ENCODE measurements around the gene HPN.
"Not testable (repeated sequence)": the region's sequence is repeated elsewhere in the genome, so short reads cannot be mapped to it uniquely, and the experiment has no call there.

HPN gene

GRCh38 chr19:35094656-35095055 is 53.1 kb downstream of the HPN start:
- FAIRE-seq = no peak
- DNase-seq (ENCODE audit: extremely low spot score, insufficient read length, low read depth) = no peak

GRCh38 chr19:35095667-35096368 is 54.3 kb downstream of the HPN start:
- FAIRE-seq (no peak), DNase-seq (ENCODE audit: extremely low spot score, insufficient read length, low read depth) (no peak)

- no peak for FAIRE-seq
- DNase-seq (ENCODE audit: extremely low spot score, insufficient read length, low read depth) = no peak
Measured at GRCh38 chr19:35098413-35099049, 57.0 kb downstream of the HPN start.

GRCh38 chr19:35099155-35099896 is 57.8 kb downstream of the HPN start:
- FAIRE-seq (no peak), DNase-seq (ENCODE audit: extremely low spot score, insufficient read length, low read depth) (no peak)

- no peak for DNase-seq (ENCODE audit: extremely low spot score, insufficient read length, low read depth)
Measured at GRCh38 chr19:35099897-35100275, 58.4 kb downstream of the HPN start.

GRCh38 chr19:35100588-35101533 is 59.3 kb downstream of the HPN start:
- no peak for DNase-seq (ENCODE audit: extremely low spot score, insufficient read length, low read depth)
- FAIRE-seq = no peak

More at GRCh38 chr19:35099897-35100275, 58.4 kb downstream of the HPN start:
- FAIRE-seq = no peak

- DNase-seq (ENCODE audit: extremely low spot score, insufficient read length, low read depth); FAIRE-seq: not testable (repeated sequence)
Measured at GRCh38 chr19:35101949-35102348, 60.4 kb downstream of the HPN start.

GRCh38 chr19:35103614-35104013 is 62.1 kb downstream of the HPN start:
- FAIRE-seq; DNase-seq (ENCODE audit: extremely low spot score, insufficient read length, low read depth): not testable (repeated sequence)

- FAIRE-seq = no peak
Measured at GRCh38 chr19:35104361-35104760, 62.8 kb downstream of the HPN start.

GRCh38 chr19:35105047-35105410 is 63.5 kb downstream of the HPN start:
- DNase-seq (ENCODE audit: extremely low spot score, insufficient read length, low read depth) = no peak
- FAIRE-seq = no peak

More at GRCh38 chr19:35104361-35104760, 62.8 kb downstream of the HPN start:
- no peak for DNase-seq (ENCODE audit: extremely low spot score, insufficient read length, low read depth)

- DNase-seq (ENCODE audit: extremely low spot score, insufficient read length, low read depth) (no peak), FAIRE-seq (no peak)
Measured at GRCh38 chr19:35105411-35106290, 64.1 kb downstream of the HPN start.

GRCh38 chr19:35106291-35106583 is 64.7 kb downstream of the HPN start:
- DNase-seq (ENCODE audit: extremely low spot score, insufficient read length, low read depth) (no peak), FAIRE-seq (no peak)

- DNase-seq (ENCODE audit: extremely low spot score, insufficient read length, low read depth) = no peak
- no peak for FAIRE-seq
Measured at GRCh38 chr19:35106898-35107541, 65.5 kb downstream of the HPN start.

- no peak for DNase-seq (ENCODE audit: extremely low spot score, insufficient read length, low read depth)
- FAIRE-seq = no peak
Measured at GRCh38 chr19:35107545-35107944, 66.0 kb downstream of the HPN start.

- FAIRE-seq (no peak), DNase-seq (ENCODE audit: extremely low spot score, insufficient read length, low read depth) (no peak)
Measured at GRCh38 chr19:35108730-35109129, 67.2 kb downstream of the HPN start.

GRCh38 chr19:35109395-35110112 is 68.0 kb downstream of the HPN start:
- no peak for FAIRE-seq
- DNase-seq (ENCODE audit: extremely low spot score, insufficient read length, low read depth) = no peak

GRCh38 chr19:35110974-35111373 is 69.5 kb downstream of the HPN start:
- no peak for FAIRE-seq
- no peak for DNase-seq (ENCODE audit: extremely low spot score, insufficient read length, low read depth)

- no peak for FAIRE-seq
- DNase-seq (ENCODE audit: extremely low spot score, insufficient read length, low read depth) = no peak
Measured at GRCh38 chr19:35112995-35113688, 71.6 kb downstream of the HPN start.

Data from GM18507 (cell line).